Vagina (tissue), 2 donors: ENCODE results near the gene INPP4B.

ENCODE experiments used
- CTCF ChIP-seq, 3 experiments: fragments of 450-650 bp in 2 of 3; fragments of 200-600 bp in 1 of 3; sonication (generic) in 1 of 3; IDR thresholded peaks; one replicate each; pipeline ENCODE4 v1.5.1; 2017 to 2019; ENCODE audit warnings: antibody characterized with exemption in 3 of 3, mild to moderate bottlenecking in 2 of 3, moderate library complexity in 2 of 3
- POLR2A ChIP-seq, 2 donors: fragments of 450-650 bp; IDR thresholded peaks; one replicate each; pipeline ENCODE4 v1.6.1; 2017; ENCODE audit warnings: antibody characterized with exemption in 2 of 2, mild to moderate bottlenecking in 2 of 2, moderate library complexity in 2 of 2

GRCh38 chr4:142104041-142104440 is 742.1 kb downstream of the INPP4B start:
- TF ChIP-seq POLR2A (IDR thresholded peaks at IDR 0.05): no peak
- TF ChIP-seq CTCF (IDR thresholded peaks at IDR 0.05): no peak
